Skin epidermis (tissue), 12 donors: ENCODE measurements around the gene PTTG1IP2.

Source experiments
- H3K27ac ChIP-seq, 21 experiments: fragments of 200-600 bp; sonication (generic) in 11 of 21; one replicate each; pipeline ENCODE4 v1.5.0; 2020; ENCODE audit warnings: mild to moderate bottlenecking in 3 of 21, inconsistent platforms in 2 of 21, moderate library complexity in 2 of 21
- H3K4me3 ChIP-seq, 7 experiments: fragments of 200-600 bp; sonication (generic) in 2 of 7; one replicate each; pipeline ENCODE4 v1.5.0; 2020; ENCODE audit warnings: inconsistent platforms in 2 of 7, mild to moderate bottlenecking in 2 of 7, moderate library complexity in 1 of 7

The PTTG1IP2 gene

GRCh38 chr7:90551036-90551435 is 81.6 kb downstream of the PTTG1IP2 start:
- Histone ChIP-seq H3K27ac (no peak overlapping the region), H3K4me3 (no peak overlapping the region)

GRCh38 chr7:90552521-90552920 is 83.1 kb downstream of the PTTG1IP2 start:
- Histone ChIP-seq H3K27ac (no peak overlapping the region), H3K4me3 (no peak overlapping the region)

DNA sequence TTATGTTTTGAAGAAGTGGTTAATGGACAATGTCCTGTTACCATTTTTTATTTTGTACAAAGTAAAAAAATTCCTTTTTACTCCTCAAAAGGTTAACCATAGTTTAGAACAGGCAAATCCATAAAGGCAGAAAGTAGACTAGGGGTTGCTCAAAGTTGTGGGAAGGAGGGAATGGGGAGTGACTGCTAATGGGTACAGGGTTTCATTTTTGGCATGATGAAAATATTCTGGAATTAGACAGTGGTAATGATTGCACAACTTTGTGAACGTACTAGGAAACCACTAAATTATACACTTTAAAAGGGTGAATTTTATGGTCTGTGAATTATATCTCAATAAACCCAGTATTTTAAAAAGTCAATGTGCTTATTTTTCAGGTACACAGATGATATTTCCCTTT is 91.3 kb downstream of the PTTG1IP2 start:
- Histone ChIP-seq H3K4me3 (no peak overlapping the region), H3K27ac (no peak overlapping the region)
